GM12878 (cell line): Measurements from ENCODE around the gene CR1. TPM values are rescaled to one million over a fixed set of nuclear protein-coding genes. Genes with fewer than 3 reads are reported as not detected.

Experiments used
- ATAC-seq: fragments of 200-7000 bp; cut with Tn5 transposase; 3 replicates; pipeline ENCODE4 v1.9.1; 2020; ENCODE audit warnings: mild to moderate bottlenecking, moderate library complexity
- BruUV-seq: library from RNA; stranded (reverse); fragments of 400-500 nt; replicated peaks from 2 replicates; lab custom pipeline; 2021; lab: Mats Ljungman, UMichigan
- CTCF ChIA-PET: fragments of 300-600 bp; sonication (Branson Sonifier 250); formaldehyde crosslinking; extraction: SDS; loops from one replicate; lab custom pipeline; 2021; ENCODE audit warnings: inconsistent platforms; lab: Yijun Ruan, JAX
- POLR2A ChIA-PET: fragments of 350-600 bp; formaldehyde crosslinking; extraction: SDS; loops from one replicate; lab custom pipeline; 2021; ENCODE audit warnings: inconsistent platforms; lab: Charles Lee
- RAD21 ChIA-PET: fragments of 300-600 bp; sonication (Branson Sonifier 250); formaldehyde crosslinking; loops from one replicate; lab custom pipeline; 2023; ENCODE audit warnings: antibody characterized with exemption; ENCODE audit not compliant: unreplicated experiment; lab: Charles Lee
- SMC1A ChIA-PET: fragments of 300-600 bp; sonication (Branson Sonifier 250); formaldehyde crosslinking; loops from one replicate; lab custom pipeline; 2023; ENCODE audit not compliant: unreplicated experiment, uncharacterized antibody; lab: Charles Lee
- DNase-seq: peaks from one replicate; pipeline ENCODE4 v3.0.0-alpha.2; 2011; ENCODE audit warnings: low read depth, low spot score
- FAIRE-seq: peaks from 3 replicates; lab custom pipeline; 2011; peaks lifted over from hg19 to GRCh38; lab: Jason Lieb, UNC
- H2AFZ ChIP-seq: 2 replicates; pipeline ENCODE4 v1.6.0; 2011; ENCODE audit warnings: low read depth, low read length, control low read depth; ENCODE audit not compliant: control insufficient read depth
- H3K27ac ChIP-seq: 2 replicates; pipeline ENCODE4 v1.5.1; 2011; ENCODE audit warnings: control low read depth; ENCODE audit not compliant: control insufficient read depth, insufficient read depth
- H3K27me3 ChIP-seq, 2 experiments: replicated peaks in 1 of 2; 2 replicates each; pipeline versions ENCODE4 v1.6.0 to v1.6.1; 2011; ENCODE audit warnings: low read length in 1 of 2; ENCODE audit not compliant: control insufficient read depth in 2 of 2, insufficient read depth in 2 of 2
- H3K36me3 ChIP-seq, 2 experiments: 2 replicates each; pipeline ENCODE4 v1.5.1; 2011; ENCODE audit warnings: low read length in 1 of 2; ENCODE audit not compliant: control insufficient read depth in 2 of 2, insufficient read depth in 2 of 2
- H3K4me1 ChIP-seq: 2 replicates; pipeline ENCODE4 v1.6.1; 2011; ENCODE audit warnings: mild to moderate bottlenecking, low read length, moderate library complexity, mixed read lengths; ENCODE audit not compliant: control insufficient read depth, insufficient read depth
- H3K4me2 ChIP-seq: 2 replicates; pipeline ENCODE4 v1.6.0; 2011; ENCODE audit warnings: control low read depth; ENCODE audit not compliant: control insufficient read depth, insufficient read depth
- H3K4me3 ChIP-seq: fragments of 200-600 bp; sonication (generic); 2 replicates; pipeline ENCODE4 v1.5.1; 2016
- H3K79me2 ChIP-seq: 2 replicates; pipeline ENCODE4 v1.6.0; 2011; ENCODE audit warnings: low read length; ENCODE audit not compliant: control insufficient read depth, insufficient read depth
- H3K9ac ChIP-seq: 2 replicates; pipeline ENCODE4 v1.8.0; 2011; ENCODE audit warnings: low read length, control low read depth, mixed read lengths; ENCODE audit not compliant: control insufficient read depth, insufficient read depth
- H3K9me3 ChIP-seq: replicated peaks from 3 replicates; pipeline ENCODE4 v1.5.1; 2011; ENCODE audit warnings: mild to moderate bottlenecking, low read length; ENCODE audit not compliant: control insufficient read depth, insufficient read depth
- H4K20me1 ChIP-seq: 2 replicates; pipeline ENCODE4 v1.6.0; 2011; ENCODE audit not compliant: control insufficient read depth, insufficient read depth
- CEBPB ChIP-seq, 2 experiments: fragments of 150-350 bp in 1 of 2; IDR thresholded peaks; 2 replicates each; pipeline ENCODE4 v1.6.1; 2012 to 2014; ENCODE audit warnings: low read depth in 2 of 2, low read length in 2 of 2, borderline replicate concordance in 1 of 2, inconsistent platforms in 1 of 2
- GABPA ChIP-seq: IDR thresholded peaks from 2 replicates; pipeline ENCODE4 v1.6.1; 2014; ENCODE audit warnings: antibody characterized with exemption, low read depth, mild to moderate bottlenecking, inconsistent platforms
- NFXL1 ChIP-seq: fragments of 450-650 bp; IDR thresholded peaks from 2 replicates; pipeline ENCODE4 v1.6.1; 2017; ENCODE audit warnings: antibody characterized with exemption, mild to moderate bottlenecking, borderline replicate concordance
- RAD21 ChIP-seq: IDR thresholded peaks from 2 replicates; pipeline ENCODE4 v1.6.1; 2011; ENCODE audit warnings: mild to moderate bottlenecking, low read depth, low read length, moderate library complexity; ENCODE audit not compliant: insufficient read depth
- RBBP5 ChIP-seq: fragments of 200-600 bp; sonication (generic); conservative IDR thresholded peaks from 2 replicates; pipeline ENCODE4 v1.6.1; 2016
- RELB ChIP-seq: fragments of 450-650 bp; IDR thresholded peaks from 2 replicates; pipeline ENCODE4 v1.6.1; 2017; ENCODE audit warnings: low read depth, mild to moderate bottlenecking, moderate library complexity
- RUNX3 ChIP-seq: IDR thresholded peaks from 2 replicates; pipeline ENCODE4 v1.6.1; 2012; ENCODE audit warnings: low read length, inconsistent platforms
- SIN3A ChIP-seq: IDR thresholded peaks from 2 replicates; pipeline ENCODE4 v1.6.1; 2012; ENCODE audit warnings: low read depth, low read length, improper control_type of control experiment
- SMC3 ChIP-seq: IDR thresholded peaks from 2 replicates; pipeline ENCODE4 v1.6.1; 2011; ENCODE audit warnings: low read length, improper control_type of control experiment, borderline replicate concordance
- TCF3 ChIP-seq: IDR thresholded peaks from 2 replicates; pipeline ENCODE4 v1.6.1; 2012; ENCODE audit warnings: low read depth, mild to moderate bottlenecking, low read length, borderline replicate concordance; ENCODE audit not compliant: insufficient read depth
- TCF7 ChIP-seq: IDR thresholded peaks from 2 replicates; pipeline ENCODE4 v1.6.1; 2014; ENCODE audit warnings: antibody characterized with exemption, borderline replicate concordance
- ZNF592 ChIP-seq: fragments of 450-650 bp; IDR thresholded peaks from 2 replicates; pipeline ENCODE4 v1.6.1; 2017; ENCODE audit warnings: mild to moderate bottlenecking, moderate library complexity
- WGBS: methylation state at CpG from one replicate; pipeline ENCODE4 v1.1.6; 2016; ENCODE audit warnings: low lambda C conversion rate; ENCODE audit not compliant: insufficient replicate concordance, insufficient coverage; ENCODE audit errors: missing lambda C conversion rate; 5-methylcytosine and 5-hydroxymethylcytosine counted together
- in situ Hi-C: fragments of 300-500 bp; cut with MboI; formaldehyde crosslinking; loops from 9 replicates; pipeline ENCODE4 v1.14.3; 2018; ENCODE audit warnings: mixed read lengths
- intact Hi-C: fragments of 100-400 bp; cut with micrococcal nuclease; formaldehyde crosslinking; loops from one replicate; pipeline ENCODE4 v1.14.2; 2022; ENCODE audit not compliant: unreplicated experiment
- polyA plus RNA-seq, 11 experiments: library from polyadenylated mRNA; depleted of rRNA in 4 of 11; unstranded in 6 of 11; stranded (reverse) in 5 of 11; fragments of >200 nt; fragmentation: Nextera tagmentation in 4 of 11; fragmentation: Illumina TruSeq in 1 of 11; extraction: Ambion mirVana in 4 of 11; extraction: Trizol in 1 of 11; gene quantifications; 1 replicate in 1 of 11; 2 replicates in 10 of 11; pipeline versions ENCODE4 v1.2.1 to v1.2.3, GENCODE V29; 2011 to 2016; ENCODE audit warnings: inconsistent platforms in 2 of 11, missing spikeins in 2 of 11, low read depth in 1 of 11
- total RNA-seq, 4 experiments: library from RNA; depleted of rRNA in 3 of 4; stranded (reverse); fragments of >200 nt in 3 of 4; fragmentation: Illumina TruSeq in 1 of 4; extraction: Trizol in 1 of 4; gene quantifications; 2 replicates each; pipeline versions ENCODE4 v1.2.1 to v1.2.3, GENCODE V29; 2013 to 2021

The CR1 gene
- total and polyA plus RNA-seq, 10 of the 15 experiments (the other 5 are each of a cell fraction or from before 2014, with no cell fraction given): 0.30 to 8.0 (median 4.3) TPM

GRCh38 chr1:207651583-207651982 is 155.6 kb downstream of the CR1 start:
- Histone ChIP-seq H3K79me2 (no peaks in the 10 kb centered on the region), H3K27ac (no peak overlapping the region), H3K9me3 (no peaks in the 10 kb centered on the region), H4K20me1 (no peaks in the 10 kb centered on the region), H3K4me3 (no peak overlapping the region)
- DNase-seq: no peak
- intact Hi-C loops: no loop called here
- SMC1A ChIA-PET: interaction anchor here (1.3 kb wide), 1 partner anchor 20 kb away, joined by 4 read pairs; no protein-coding TSS in a partner anchor
- TF ChIP-seq CEBPB (IDR thresholded peaks at IDR 0.05; ENCODE audit: borderline replicate concordance in 1 of 2, low read depth in 2 of 2, low read length in 2 of 2): no peak
- TF ChIP-seq, all 136 proteins: peak for 0
- no peak overlapping the region for H2AFZ ChIP-seq
- ChIA-PET POLR2A (no interaction called here), CTCF (no interaction called here), RAD21 (no interaction called here)
- WGBS: 79% methylated on average over 1 of the region's 1 CpG
- FAIRE-seq (no peak), ATAC-seq (no peak)
- H3K36me3 ChIP-seq: no peaks in the 10 kb centered on the region
- no peak overlapping the region for H3K4me2 ChIP-seq
- no peaks in the 10 kb centered on the region for H3K27me3 ChIP-seq
- H3K9ac ChIP-seq: no peak overlapping the region
- BruUV-seq: no TSS peak
- no peaks in the 10 kb centered on the region for H3K4me1 ChIP-seq
- in situ Hi-C loops: no loop called here

GRCh38 chr1:207654320-207654719 is 158.4 kb downstream of the CR1 start:
- no peak overlapping the region for H3K4me2 ChIP-seq
- no peak for DNase-seq
- no peaks in the 10 kb centered on the region for H3K79me2 ChIP-seq
- RAD21 ChIA-PET: no interaction called here
- BruUV-seq: no TSS peak
- no peak overlapping the region for H3K9ac ChIP-seq
- FAIRE-seq: no peak
- in situ Hi-C loops (no loop called here), intact Hi-C loops (no loop called here)
- CTCF ChIA-PET: interaction anchor here (0.9 kb wide), 1 partner anchor 143 kb away, joined by 4 read pairs; no protein-coding TSS in a partner anchor
- no peak overlapping the region for H3K4me3 ChIP-seq
- H3K36me3 ChIP-seq: no peaks in the 10 kb centered on the region
- H3K4me1 ChIP-seq: no peaks in the 10 kb centered on the region
- SMC1A ChIA-PET: no interaction called here
- WGBS: 29% methylated on average over 2 of the region's 2 CpGs
- H3K9me3 ChIP-seq: no peaks in the 10 kb centered on the region
- H4K20me1 ChIP-seq: no peaks in the 10 kb centered on the region
- POLR2A ChIA-PET: no interaction called here
- no peak for ATAC-seq
- H2AFZ ChIP-seq: no peak overlapping the region
- H3K27ac ChIP-seq: no peak overlapping the region
- H3K27me3 ChIP-seq: no peaks in the 10 kb centered on the region
- TF ChIP-seq SIN3A (no peak), RAD21 (no peak), RELB (no peak), TCF7 (no peak), RBBP5 (no peak), SMC3 (no peak), ZNF592 (no peak), GABPA (no peak), NFXL1 (no peak), TCF3 (no peak), RUNX3 (no peak)
